Measurements from ENCODE around the gene SLC6A18. TPM values are rescaled to one million over a fixed set of nuclear protein-coding genes. Genes with fewer than 3 reads are reported as not detected.

SLC6A18 gene
- total and polyA plus RNA-seq, 9 of the 15 experiments (the other 6 are each of a cell fraction or from before 2014, with no cell fraction given): not detected

GRCh38 chr5:1204693-1205242 is 20.4 kb upstream of the SLC6A18 start (continued):
- no peak for TF ChIP-seq ZNF445 (CRISPR knock-in tag; IDR thresholded peaks at IDR 0.05; ENCODE audit: low read depth)
- TF ChIP-seq SRSF9 (IDR thresholded peaks at IDR 0.05; ENCODE audit: borderline replicate concordance, low read depth, low read length): no peak
- TF ChIP-seq ZNF212 (CRISPR knock-in tag; IDR thresholded peaks at IDR 0.05): no peak
- no peak for TF ChIP-seq ZNF239 (CRISPR knock-in tag; IDR thresholded peaks at IDR 0.05)
- no peak for TF ChIP-seq FIP1L1 (IDR thresholded peaks at IDR 0.05; ENCODE audit: low read depth, low read length, poor library complexity, severe bottlenecking)
- TF ChIP-seq FOXP4 (CRISPR knock-in tag; IDR thresholded peaks at IDR 0.05; ENCODE audit: borderline replicate concordance): no peak
- TF ChIP-seq NUFIP1 (IDR thresholded peaks at IDR 0.05; ENCODE audit: partially characterized antibody): no peak
- no peak for TF ChIP-seq GATAD2A (IDR thresholded peaks at IDR 0.05)
- no peak for TF ChIP-seq EP400 (IDR thresholded peaks at IDR 0.05)
- no peak for TF ChIP-seq SAP30 (IDR thresholded peaks at IDR 0.05; ENCODE audit: borderline replicate concordance, insufficient read depth, low read depth, low read length, poor library complexity, severe bottlenecking)
- TF ChIP-seq AFF1 (IDR thresholded peaks at IDR 0.05; ENCODE audit: low read depth in 1 of 2, partially characterized antibody in 2 of 2): no peak
- no peak for TF ChIP-seq ZFP30 (CRISPR knock-in tag; IDR thresholded peaks at IDR 0.05; ENCODE audit: borderline replicate concordance)
- no peak for TF ChIP-seq MAFF (IDR thresholded peaks at IDR 0.05; ENCODE audit: low read length)
- no peak for TF ChIP-seq ZBTB26 (CRISPR knock-in tag; IDR thresholded peaks at IDR 0.05)
- no peak for TF ChIP-seq GABPB2 (CRISPR knock-in tag; conservative IDR thresholded peaks at IDR 0.05)
- no peak for TF ChIP-seq HMGXB4 (CRISPR knock-in tag; IDR thresholded peaks at IDR 0.05)
- TF ChIP-seq ZNF76 (CRISPR knock-in tag; IDR thresholded peaks at IDR 0.05; ENCODE audit: borderline replicate concordance): 0 out of 2 replicates have a peak, but pooled peaks have one; percentile 28
- TF ChIP-seq ASH1L (IDR thresholded peaks at IDR 0.05; ENCODE audit: borderline replicate concordance, low read depth, partially characterized antibody): no peak
- no peak for TF ChIP-seq TSC22D4 (tag; IDR thresholded peaks at IDR 0.05)
- no peak for TF ChIP-seq PHTF2 (CRISPR knock-in tag; IDR thresholded peaks at IDR 0.05)

Measured in K562 (cell line).